Kidney (tissue), 14 donors: Measurements from ENCODE around the gene SRSF6. TPM values are rescaled to one million over a fixed set of nuclear protein-coding genes. Genes with fewer than 3 reads are reported as not detected.
A peak's percentile ranks its signal among the peaks of the same experiment; 100 is the strongest.
"Not testable (repeated sequence)": the region's sequence is repeated elsewhere in the genome, so short reads cannot be mapped to it uniquely, and the experiment has no call there.

Experiments used
- DNase-seq, 5 donors: peaks; one replicate each; pipeline ENCODE4 v3.0.0-alpha.2; 2013 to 2020
- FAIRE-seq: peaks from 2 replicates; lab custom pipeline; 2012; peaks lifted over from hg19 to GRCh38; lab: Jason Lieb, UNC
- H3K27ac ChIP-seq, 2 donors: one replicate each; pipeline ENCODE4 v1.7.0; 2013; ENCODE audit warnings: low read depth in 2 of 2, low read length in 2 of 2, inconsistent platforms in 1 of 2
- H3K27me3 ChIP-seq: one replicate; pipeline ENCODE4 v1.7.1; 2013; ENCODE audit warnings: low read length, inconsistent platforms; ENCODE audit not compliant: control insufficient read depth, insufficient read depth
- H3K36me3 ChIP-seq, 3 donors: one replicate each; pipeline versions ENCODE4 v1.7.0 to v1.7.1; 2013; ENCODE audit warnings: low read length in 3 of 3, control low read depth in 1 of 3, inconsistent platforms in 1 of 3; ENCODE audit not compliant: insufficient read depth in 3 of 3, control insufficient read depth in 2 of 3
- H3K4me1 ChIP-seq, 3 donors: one replicate each; pipeline versions ENCODE4 v1.7.0 to v1.7.1; 2013; ENCODE audit warnings: low read length in 3 of 3, inconsistent platforms in 1 of 3, low read depth in 1 of 3; ENCODE audit not compliant: control insufficient read depth in 2 of 3, insufficient read depth in 2 of 3
- H3K4me3 ChIP-seq, 3 donors: one replicate each; pipeline versions ENCODE4 v1.7.0 to v1.8.1; 2013; ENCODE audit warnings: low read length in 3 of 3, control low read depth in 1 of 3, inconsistent platforms in 1 of 3
- H3K9ac ChIP-seq, 3 donors: one replicate each; pipeline versions ENCODE4 v1.7.0 to v1.7.1; 2013; ENCODE audit warnings: low read length in 3 of 3, control low read depth in 1 of 3, inconsistent platforms in 1 of 3
- H3K9me3 ChIP-seq, 3 donors: one replicate each; pipeline versions ENCODE4 v1.7.0 to v1.7.1; 2013; ENCODE audit warnings: low read length in 3 of 3, control low read depth in 1 of 3, inconsistent platforms in 1 of 3; ENCODE audit not compliant: control insufficient read depth in 2 of 3, insufficient read depth in 1 of 3
- intact Hi-C: fragments of 100-400 bp; cut with DNase I; formaldehyde crosslinking; loops from one replicate; pipeline ENCODE4 v1.11.1; 2022
- polyA plus RNA-seq: library from polyadenylated mRNA; stranded (reverse); fragments of 350-450 nt; fragmentation: Illumina TruSeq; extraction: RNeasy Lipid Tissue Mini Kit (QIAGEN cat#74804); gene quantifications from one replicate; pipeline ENCODE4 v1.2.3, GENCODE V29; 2014; ENCODE audit warnings: low read depth, low replicate concordance; ENCODE audit not compliant: insufficient read depth
- total RNA-seq: library from RNA; stranded (reverse); fragmentation: NEBNext Ultra II Directional; extraction: Animal tissue kit (Norgen Biotek cat#: 25700); gene quantifications from one replicate; pipeline ENCODE4 v1.2.1, GENCODE V29; 2021
- TF ChIP-seq, protein P1 (sequence below): IDR thresholded peaks from 3 replicates; pipeline ENCODE4 v1.5.1; 2012; ENCODE audit warnings: mild to moderate bottlenecking, moderate library complexity, borderline replicate concordance; ENCODE audit not compliant: insufficient read depth; ENCODE audit errors: extremely low read depth
- donor health status: control.
- donor health status: control.
- donor health status: control.
- donor health status: control.
- donor health status: control.
- donor health status: DM: yes; HTN: yes; CAD: no.
- donor health status: Normal renal cell carcinoma (clear cell type).

Gene SRSF6
- total and polyA plus RNA-seq, 2 donors from 2014 or later, result 84.9 to 131 TPM

DNA sequence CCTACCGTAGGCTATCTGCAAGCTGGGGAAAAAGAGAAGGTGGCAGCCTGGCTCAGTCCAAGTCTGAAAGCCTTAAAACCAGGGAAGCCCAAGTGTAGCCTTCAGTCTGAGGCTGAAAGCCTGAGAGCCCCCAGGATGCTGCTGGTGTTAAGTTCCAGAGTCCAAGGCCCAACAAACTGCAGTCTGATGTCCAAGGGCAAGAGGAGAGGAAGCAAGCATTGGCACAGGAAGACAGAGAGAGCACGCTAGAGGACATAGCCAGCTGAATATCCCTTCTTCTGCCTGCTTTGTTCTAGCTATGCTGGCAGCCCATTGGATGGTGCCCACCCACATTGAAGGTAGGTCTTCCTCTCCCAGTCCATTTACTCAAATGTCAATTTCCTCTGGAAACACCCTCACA is 37.7 kb downstream of the SRSF6 start:
- no peaks in the 10 kb centered on the region for H3K4me1 ChIP-seq
- no peaks in the 10 kb centered on the region for H3K9me3 ChIP-seq
- TF ChIP-seq, protein P1, sequence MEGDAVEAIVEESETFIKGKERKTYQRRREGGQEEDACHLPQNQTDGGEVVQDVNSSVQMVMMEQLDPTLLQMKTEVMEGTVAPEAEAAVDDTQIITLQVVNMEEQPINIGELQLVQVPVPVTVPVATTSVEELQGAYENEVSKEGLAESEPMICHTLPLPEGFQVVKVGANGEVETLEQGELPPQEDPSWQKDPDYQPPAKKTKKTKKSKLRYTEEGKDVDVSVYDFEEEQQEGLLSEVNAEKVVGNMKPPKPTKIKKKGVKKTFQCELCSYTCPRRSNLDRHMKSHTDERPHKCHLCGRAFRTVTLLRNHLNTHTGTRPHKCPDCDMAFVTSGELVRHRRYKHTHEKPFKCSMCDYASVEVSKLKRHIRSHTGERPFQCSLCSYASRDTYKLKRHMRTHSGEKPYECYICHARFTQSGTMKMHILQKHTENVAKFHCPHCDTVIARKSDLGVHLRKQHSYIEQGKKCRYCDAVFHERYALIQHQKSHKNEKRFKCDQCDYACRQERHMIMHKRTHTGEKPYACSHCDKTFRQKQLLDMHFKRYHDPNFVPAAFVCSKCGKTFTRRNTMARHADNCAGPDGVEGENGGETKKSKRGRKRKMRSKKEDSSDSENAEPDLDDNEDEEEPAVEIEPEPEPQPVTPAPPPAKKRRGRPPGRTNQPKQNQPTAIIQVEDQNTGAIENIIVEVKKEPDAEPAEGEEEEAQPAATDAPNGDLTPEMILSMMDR, result no peak
- no peak overlapping the region for H3K27ac ChIP-seq
- FAIRE-seq (no peak), DNase-seq (no peak)
- H3K27me3 ChIP-seq, result no peaks in the 10 kb centered on the region
- no peaks in the 10 kb centered on the region for H3K36me3 ChIP-seq
- H3K9ac ChIP-seq, result no peak overlapping the region
- intact Hi-C loops, result no loop called here
- no peak overlapping the region for H3K4me3 ChIP-seq

DNA sequence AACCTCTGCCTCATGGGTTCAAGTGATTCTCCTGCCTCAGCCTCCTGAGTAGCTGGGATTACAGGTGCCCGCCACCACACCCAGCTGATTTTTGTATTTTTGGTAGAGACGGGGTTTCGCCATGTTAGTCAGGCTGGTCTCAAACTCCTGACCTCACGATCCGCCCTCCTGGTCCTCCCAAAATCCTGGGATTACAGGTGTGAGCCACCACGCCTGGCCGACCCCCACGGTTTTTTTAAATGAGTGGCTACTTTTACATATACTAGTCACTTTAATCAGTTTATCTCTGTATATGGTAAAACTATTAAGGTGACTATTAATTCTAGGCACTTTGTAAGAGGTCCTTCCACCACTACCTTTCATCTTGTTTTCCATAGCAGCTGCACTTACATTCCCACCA is 44.3 kb downstream of the SRSF6 start:
- intact Hi-C loops, H3K9me3 ChIP-seq, DNase-seq, H3K36me3 ChIP-seq, FAIRE-seq, H3K27ac ChIP-seq, H3K9ac ChIP-seq, H3K27me3 ChIP-seq, H3K4me3 ChIP-seq, H3K4me1 ChIP-seq: not testable (repeated sequence)

DNA sequence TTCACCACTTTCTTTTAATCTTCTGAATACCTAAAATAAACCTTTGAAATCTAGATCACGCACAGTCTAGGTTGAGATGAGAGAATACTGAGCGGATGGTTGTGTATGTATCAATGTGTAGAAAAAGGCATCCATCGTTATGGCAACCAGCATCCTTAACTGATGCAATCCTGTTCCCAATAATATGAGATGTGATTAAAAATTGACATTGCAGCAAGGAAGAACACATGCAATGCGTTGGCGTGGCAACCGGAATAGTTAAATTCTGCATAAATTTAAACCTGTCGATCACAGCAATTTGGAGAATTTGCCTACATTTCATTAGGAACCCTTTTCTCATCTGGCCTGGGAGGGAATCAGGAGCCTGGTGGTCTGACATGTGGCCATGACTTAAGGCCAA is 48.5 kb downstream of the SRSF6 start:
- H3K36me3 ChIP-seq, result no peaks in the 10 kb centered on the region
- no peak overlapping the region for H3K27ac ChIP-seq
- H3K4me3 ChIP-seq, result no peak overlapping the region
- H3K9ac ChIP-seq, result no peak overlapping the region
- peaks cover 0 to 3% (median 0%) of the 10 kb centered on the region in 3 donors for H3K4me1 ChIP-seq
- no peaks in the 10 kb centered on the region for H3K9me3 ChIP-seq
- no peaks in the 10 kb centered on the region for H3K27me3 ChIP-seq
- FAIRE-seq (no peak), DNase-seq (no peak)
- TF ChIP-seq, protein P1, result no peak
- intact Hi-C loops, result no loop called here

DNA sequence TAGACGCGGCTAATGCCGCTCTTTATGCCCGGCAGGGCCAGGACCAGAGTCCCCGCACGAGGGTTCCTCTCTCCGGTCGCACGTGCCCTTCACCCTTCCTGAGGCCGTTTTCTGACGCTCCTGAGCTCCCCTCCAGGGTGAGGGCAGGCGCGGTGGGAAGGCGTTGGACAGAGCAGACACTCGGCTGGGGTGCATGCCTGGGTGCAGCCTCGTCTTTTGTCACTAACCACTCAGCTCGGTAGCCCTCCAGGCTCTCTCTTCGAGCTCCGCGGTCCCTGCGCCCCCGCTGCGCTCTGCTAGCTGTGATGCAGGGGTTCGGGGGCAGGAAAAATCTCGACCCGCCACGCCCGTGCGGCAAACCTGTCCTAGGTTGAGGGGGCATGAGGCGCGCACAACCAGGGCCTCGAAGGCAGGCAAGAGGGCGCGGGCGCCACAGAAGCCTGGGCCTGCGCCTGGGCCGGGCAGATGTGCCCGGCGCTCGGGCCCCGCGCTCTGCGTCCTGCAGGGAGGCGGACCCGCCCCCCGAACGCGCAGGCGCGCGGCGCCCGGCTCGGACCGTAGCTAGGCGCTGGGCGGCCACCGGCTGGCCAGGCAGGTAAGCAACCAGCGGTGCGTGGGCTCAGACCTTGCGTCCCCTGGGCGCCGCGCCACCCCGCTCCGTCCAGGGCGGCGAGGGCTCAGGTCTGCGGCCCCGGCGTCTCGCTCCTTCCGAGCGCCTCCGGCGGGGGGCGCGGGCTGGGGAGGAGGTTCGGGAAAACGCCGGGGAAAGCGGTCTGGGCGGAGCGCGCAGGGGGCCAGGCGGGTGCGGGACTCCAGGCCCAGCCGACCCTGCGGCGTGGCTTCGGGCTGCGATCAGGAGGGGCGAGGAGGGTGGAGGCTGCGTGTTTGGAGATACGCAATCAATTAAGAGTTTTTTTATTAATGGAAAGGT is 49.7 kb downstream of the SRSF6 start, which contains the start of gene L3MBTL1:
Gene L3MBTL1, plus strand, starts transcription at position 548 of the 931 bp plus-strand sequence. CDS start 5,807 bp downstream, outside the sequence.
- no peak within 1 kb of the TSS for H3K27ac ChIP-seq

More for the DNA sequence above, 49.7 kb downstream of the SRSF6 start, which contains the start of gene L3MBTL1:
- FAIRE-seq (no peak), DNase-seq (peak; percentile 68 to 81 (median 73))
- Histone ChIP-seq H3K4me1 (peaks cover 0 to 3% (median 0%) of the 10 kb centered on the region in 3 donors), H3K9ac (peak within 1 kb of the TSS in 1 of 3 donors; percentile 61), H3K4me3 (peak within 1 kb of the TSS in 2 of 3 donors; percentile 10 to 60), H3K9me3 (no peaks in the 10 kb centered on the region), H3K36me3 (no peaks in the 10 kb centered on the region), H3K27me3 (no peaks in the 10 kb centered on the region)
- intact Hi-C loops, result no loop called here
- TF ChIP-seq, protein P1, result peak; percentile 1
